Psoas muscle (tissue), 8 donors: ENCODE results near the gene ANKRD34A. TPM values are rescaled to one million over a fixed set of nuclear protein-coding genes. Genes with fewer than 3 reads are reported as not detected.

Source experiments
- ATAC-seq, 4 donors: fragments of 200-7000 bp; cut with Tn5 transposase; one replicate each; pipeline ENCODE4 v1.9.1; 2020; ENCODE audit warnings: moderate library complexity in 3 of 4, mild to moderate bottlenecking in 2 of 4
- DNase-seq, 2 donors: peaks; one replicate each; pipeline ENCODE4 v3.0.0-alpha.2; 2020
- H3K27ac ChIP-seq: fragments of 200-600 bp; one replicate; pipeline ENCODE4 v1.8.0; 2022
- H3K27me3 ChIP-seq, 3 donors: fragments of 200-600 bp in 1 of 3; one replicate each; pipeline versions ENCODE4 v1.6.1 to v1.8.0; 2013 to 2022; ENCODE audit warnings: low read length in 2 of 3, mild to moderate bottlenecking in 2 of 3, moderate library complexity in 1 of 3; ENCODE audit not compliant: insufficient read depth in 3 of 3
- H3K36me3 ChIP-seq, 2 donors: fragments of 200-600 bp in 1 of 2; one replicate each; pipeline versions ENCODE4 v1.6.1 to v1.8.0; 2013 to 2022; ENCODE audit warnings: low read depth in 1 of 2, mild to moderate bottlenecking in 1 of 2, moderate library complexity in 1 of 2; ENCODE audit not compliant: insufficient read depth in 1 of 2
- H3K4me1 ChIP-seq: fragments of 200-600 bp; one replicate; pipeline ENCODE4 v1.8.0; 2022
- H3K4me3 ChIP-seq: fragments of 200-600 bp; one replicate; pipeline ENCODE4 v1.8.0; 2022; ENCODE audit warnings: mild to moderate bottlenecking
- H3K9me3 ChIP-seq: fragments of 200-600 bp; one replicate; pipeline ENCODE4 v1.8.0; 2022
- CTCF ChIP-seq: fragments of 200-600 bp; IDR thresholded peaks from one replicate; pipeline ENCODE4 v1.8.0; 2022; ENCODE audit warnings: antibody characterized with exemption
- WGBS, 3 donors: extraction: QIAGEN DNeasy Blood & Tissue Kit; methylation state at CpG; one replicate each; pipeline versions ENCODE4 v1.1.6 to v1.1.7; 2013; 5-methylcytosine and 5-hydroxymethylcytosine counted together
- intact Hi-C, 2 donors: fragments of 100-400 bp; cut with DNase I; formaldehyde crosslinking; loops; one replicate each; pipeline versions ENCODE4 v1.11.0 to v1.14.2; 2022
- polyA plus RNA-seq, 3 donors: library from polyadenylated mRNA; stranded (reverse); fragments of 200-250 nt; gene quantifications; one replicate each; pipeline ENCODE4 v1.2.3, GENCODE V29; 2013
- total RNA-seq, 4 donors: library from RNA; stranded (reverse); fragmentation: NEBNext Ultra II Directional in 2 of 4; extraction: Animal tissue kit (Norgen Biotek cat#: 25700) in 2 of 4; gene quantifications; one replicate each; pipeline versions ENCODE4 v1.2.1 to v1.2.4, GENCODE V29; 2021 to 2023
- donor health status: healthy with polysubstance abuse.
- donor health status: DM: no; HTN: no; CAD: no; lungs with moderate emphysema.
- donor health status: Bipolar disorder and iron deficiency.
- donor health status: healthy.
- donor health status: DM: yes; HTN: yes; CAD: no.
- donor health status: DM: no; HTN: no; CAD: no.
- donor health status: DM: no; HTN: no; CAD: no.
- donor health status: DM: yes; HTN: yes; CAD: no.

ANKRD34A gene
- total and polyA plus RNA-seq, 7 donors = 0.42 to 14.7 (median 7.4) TPM

GRCh38 chr1:145991735-145992412 is 27.5 kb upstream of the ANKRD34A start:
- H3K4me1 ChIP-seq = peaks cover 10% of the 10 kb centered on the region
- H3K4me3 ChIP-seq = peak overlapping the region; percentile 80
- intact Hi-C loops = no loop called here
- no peak for TF ChIP-seq CTCF
- H3K27ac ChIP-seq = peak overlapping the region; percentile 98
- peaks cover 24 to 39% of the 10 kb centered on the region in 2 donors for H3K36me3 ChIP-seq
- DNase-seq (peak; percentile 36 to 67), ATAC-seq (peak; percentile 21 to 31 (median 29))
- no peaks in the 10 kb centered on the region for H3K9me3 ChIP-seq
- 16 to 31% (median 20%) methylated on average over 10 of the region's 10 CpGs for WGBS, 3 donors
- H3K27me3 ChIP-seq = no peaks in the 10 kb centered on the region

GRCh38 chr1:145990249-145990855 is 26.0 kb upstream of the ANKRD34A start:
- DNase-seq = peak; percentile 59 to 81
- H3K4me3 ChIP-seq = no peak overlapping the region
- 34 to 60% (median 35%) methylated on average over 7 of the region's 7 CpGs for WGBS, 3 donors
- TF ChIP-seq CTCF = no peak
- ATAC-seq = peak; percentile 18 to 26 (median 21)
- intact Hi-C loops = no loop called here
- H3K4me1 ChIP-seq = peaks cover 22% of the 10 kb centered on the region
- H3K36me3 ChIP-seq = peaks cover 21 to 30% of the 10 kb centered on the region in 2 donors
- no peaks in the 10 kb centered on the region for H3K27me3 ChIP-seq
- H3K9me3 ChIP-seq = no peaks in the 10 kb centered on the region
- H3K27ac ChIP-seq = peak overlapping the region; percentile 98

- 62 to 72% (median 66%) methylated on average over 5 of the region's 5 CpGs for WGBS, 3 donors
- H3K9me3 ChIP-seq = no peaks in the 10 kb centered on the region
- intact Hi-C loops = no loop called here
- peaks cover 7 to 14% of the 10 kb centered on the region in 2 donors for H3K36me3 ChIP-seq
- H3K4me3 ChIP-seq = no peak overlapping the region
- H3K27me3 ChIP-seq = no peaks in the 10 kb centered on the region
- peaks cover 37% of the 10 kb centered on the region for H3K4me1 ChIP-seq
- no peak for TF ChIP-seq CTCF
- peak overlapping the region; percentile 98 for H3K27ac ChIP-seq
- ATAC-seq = no peak
- no peak for DNase-seq
Observed at GRCh38 chr1:145988773-145989172, 24.4 kb upstream of the ANKRD34A start.

- no peak for TF ChIP-seq CTCF
- Histone ChIP-seq H3K27ac (peak overlapping the region; percentile 98), H3K4me3 (no peak overlapping the region), H3K4me1 (peaks cover 39% of the 10 kb centered on the region), H3K36me3 (peaks cover 0 to 6% of the 10 kb centered on the region in 2 donors), H3K9me3 (no peaks in the 10 kb centered on the region), H3K27me3 (no peaks in the 10 kb centered on the region)
- intact Hi-C loops = no loop called here
- DNase-seq (peak in 1 of 2 donors; percentile 28), ATAC-seq (no peak)
- 94 to 100% (median 96%) methylated on average over 1 of the region's 1 CpG for WGBS, 3 donors
Observed at GRCh38 chr1:145987926-145988325, 23.6 kb upstream of the ANKRD34A start.
